Retinal pigment epithelial cell (primary cell): ENCODE data around the gene CENPV.
"Not testable (repeated sequence)": the region's sequence is repeated elsewhere in the genome, so short reads cannot be mapped to it uniquely, and the experiment has no call there.

Experiments
- DNase-seq: peaks from one replicate; pipeline ENCODE4 v3.0.0-alpha.2; 2010; ENCODE audit warnings: low read depth
- H3K4me3 ChIP-seq: 2 replicates; pipeline ENCODE4 v1.5.1; 2011; ENCODE audit warnings: mild to moderate bottlenecking, low read length, control low read depth, moderate library complexity
- TF ChIP-seq, protein P1 (sequence below): conservative IDR thresholded peaks from 2 replicates; pipeline ENCODE4 v1.5.1; 2011; ENCODE audit warnings: low read depth, low read length, control low read depth, inconsistent platforms

Gene CENPV

DNA sequence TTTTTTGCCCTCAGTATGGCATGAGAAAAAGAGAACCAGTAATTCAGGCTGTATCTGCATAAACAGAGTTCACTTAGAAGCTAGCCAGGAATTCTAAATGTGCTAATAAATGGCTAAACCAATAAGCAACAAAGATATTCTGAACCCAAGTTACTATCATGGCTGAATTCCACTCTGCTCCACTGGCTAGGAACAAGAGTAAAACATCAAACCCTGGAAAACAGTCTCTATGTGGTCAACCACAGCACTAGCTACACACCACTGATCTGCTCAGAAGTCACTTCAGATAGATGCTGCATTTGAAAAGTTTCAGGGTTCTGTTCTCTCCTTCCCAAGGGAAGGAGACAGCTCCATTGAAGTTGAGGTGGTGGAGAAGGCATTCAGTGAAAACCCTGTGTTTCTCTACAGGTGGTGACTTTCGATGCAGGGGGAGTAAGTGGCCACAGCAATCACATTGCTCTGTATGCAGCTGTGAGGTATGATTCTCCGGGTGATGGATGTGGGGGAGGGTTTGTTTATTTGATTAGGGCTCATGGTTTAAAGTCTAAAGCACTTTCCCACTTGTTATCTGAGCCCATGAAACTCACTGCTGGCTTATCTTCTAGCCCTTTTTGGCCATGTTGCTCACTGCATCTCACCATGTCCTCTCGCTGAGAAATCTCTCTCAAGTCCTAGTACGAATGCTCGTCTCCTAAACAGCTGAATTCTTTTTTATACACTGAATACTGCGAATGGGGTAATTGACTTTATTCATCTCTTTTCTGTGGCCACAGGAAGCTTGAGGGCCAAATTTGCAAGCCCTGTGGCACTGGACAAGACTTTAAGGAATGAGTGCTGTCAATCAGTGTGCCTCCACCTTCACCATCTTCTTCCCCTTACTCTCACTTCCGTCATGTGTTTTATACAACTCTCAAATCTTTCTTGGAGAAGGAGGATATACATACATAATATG lies 39.9 kb downstream of the CENPV start:
- TF ChIP-seq, protein P1, sequence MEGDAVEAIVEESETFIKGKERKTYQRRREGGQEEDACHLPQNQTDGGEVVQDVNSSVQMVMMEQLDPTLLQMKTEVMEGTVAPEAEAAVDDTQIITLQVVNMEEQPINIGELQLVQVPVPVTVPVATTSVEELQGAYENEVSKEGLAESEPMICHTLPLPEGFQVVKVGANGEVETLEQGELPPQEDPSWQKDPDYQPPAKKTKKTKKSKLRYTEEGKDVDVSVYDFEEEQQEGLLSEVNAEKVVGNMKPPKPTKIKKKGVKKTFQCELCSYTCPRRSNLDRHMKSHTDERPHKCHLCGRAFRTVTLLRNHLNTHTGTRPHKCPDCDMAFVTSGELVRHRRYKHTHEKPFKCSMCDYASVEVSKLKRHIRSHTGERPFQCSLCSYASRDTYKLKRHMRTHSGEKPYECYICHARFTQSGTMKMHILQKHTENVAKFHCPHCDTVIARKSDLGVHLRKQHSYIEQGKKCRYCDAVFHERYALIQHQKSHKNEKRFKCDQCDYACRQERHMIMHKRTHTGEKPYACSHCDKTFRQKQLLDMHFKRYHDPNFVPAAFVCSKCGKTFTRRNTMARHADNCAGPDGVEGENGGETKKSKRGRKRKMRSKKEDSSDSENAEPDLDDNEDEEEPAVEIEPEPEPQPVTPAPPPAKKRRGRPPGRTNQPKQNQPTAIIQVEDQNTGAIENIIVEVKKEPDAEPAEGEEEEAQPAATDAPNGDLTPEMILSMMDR: no peak
- no peak overlapping the region for H3K4me3 ChIP-seq
- no peak for DNase-seq

DNA sequence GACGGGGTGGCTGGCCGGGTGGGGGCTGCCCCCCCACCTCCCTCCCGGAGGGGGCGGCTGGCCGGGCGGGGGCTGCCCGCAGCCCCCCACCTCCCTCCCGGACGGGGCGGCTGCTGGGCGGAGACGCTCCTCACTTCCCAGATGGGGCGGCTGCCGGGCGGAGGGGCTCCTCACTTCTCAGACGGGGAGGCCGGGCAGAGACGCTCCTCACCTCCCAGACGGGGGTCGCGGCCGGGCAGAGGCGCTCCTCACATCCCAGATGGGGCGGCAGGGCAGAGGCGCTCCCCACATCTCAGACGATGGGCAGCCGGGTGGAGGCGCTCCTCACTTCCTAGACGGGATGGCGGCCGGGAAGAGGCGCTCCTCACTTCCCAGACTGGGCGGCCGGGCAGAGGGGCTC lies 41.2 kb downstream of the CENPV start:
- not testable (repeated sequence) for H3K4me3 ChIP-seq, DNase-seq

DNA sequence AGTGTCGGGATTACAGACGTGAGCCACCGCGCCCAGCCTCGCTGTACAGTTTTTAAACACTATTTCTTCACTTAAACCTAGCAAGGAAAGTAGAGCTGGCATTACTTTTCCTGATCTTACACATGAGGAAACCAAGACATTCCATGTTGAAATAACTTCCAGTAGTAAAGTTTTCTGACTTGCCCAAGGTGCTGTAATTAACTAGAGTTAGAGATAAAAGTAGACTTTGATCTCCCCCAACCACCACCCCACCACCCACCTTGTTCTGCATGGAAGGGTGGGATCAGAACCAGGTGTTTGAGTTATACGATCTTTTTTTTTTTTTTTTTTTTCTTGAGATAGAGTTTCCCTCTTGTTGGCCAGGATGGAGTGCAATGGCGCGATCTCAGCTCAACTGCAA lies 47.1 kb downstream of the CENPV start:
- TF ChIP-seq, protein P1: no peak
- no peak overlapping the region for H3K4me3 ChIP-seq
- no peak for DNase-seq

DNA sequence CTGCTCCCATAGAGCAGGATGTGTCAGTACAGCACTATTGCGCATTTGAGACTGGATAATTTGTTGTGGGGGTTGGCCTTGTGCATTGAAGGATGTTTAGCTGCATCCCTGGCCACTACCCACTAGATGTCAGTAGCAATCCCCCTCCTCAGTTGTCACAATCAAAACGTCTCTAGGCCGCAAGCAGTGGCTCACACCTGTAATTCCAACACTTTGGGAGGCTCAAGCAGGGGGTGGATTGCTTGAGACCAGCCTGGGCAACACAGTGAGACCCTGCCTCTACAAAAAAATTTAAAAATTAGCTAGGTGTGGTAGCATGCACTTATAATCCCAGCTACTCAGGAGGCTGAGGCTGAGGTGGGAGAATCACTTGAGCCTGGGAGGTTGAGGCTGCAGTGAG lies 48.4 kb downstream of the CENPV start:
- TF ChIP-seq, protein P1: peak; percentile 68
- no peak for DNase-seq

DNA sequence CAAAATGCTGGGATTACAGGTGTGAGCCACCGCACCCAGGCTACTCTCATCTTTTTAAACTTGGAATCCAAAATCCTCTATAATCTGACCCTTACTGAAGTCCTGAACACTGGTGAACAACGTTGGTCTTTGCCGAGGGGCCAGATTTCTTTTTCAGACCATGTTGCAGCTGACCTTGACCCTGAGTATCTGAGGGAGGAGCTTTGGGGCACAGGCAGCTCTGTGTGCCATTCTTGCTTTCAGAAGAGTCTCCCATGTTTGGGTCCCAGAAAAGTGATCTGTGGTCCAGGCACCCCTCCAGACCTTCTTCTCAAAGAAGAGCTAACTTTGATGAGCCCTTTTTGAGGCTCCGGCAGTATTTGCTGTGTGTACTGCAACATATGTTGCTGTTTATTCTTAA lies 50.4 kb downstream of the CENPV start:
- H3K4me3 ChIP-seq: no peak overlapping the region
- TF ChIP-seq, protein P1: no peak
- DNase-seq: no peak

More for the DNA sequence above, 48.4 kb downstream of the CENPV start:
- H3K4me3 ChIP-seq: no peak overlapping the region

DNA sequence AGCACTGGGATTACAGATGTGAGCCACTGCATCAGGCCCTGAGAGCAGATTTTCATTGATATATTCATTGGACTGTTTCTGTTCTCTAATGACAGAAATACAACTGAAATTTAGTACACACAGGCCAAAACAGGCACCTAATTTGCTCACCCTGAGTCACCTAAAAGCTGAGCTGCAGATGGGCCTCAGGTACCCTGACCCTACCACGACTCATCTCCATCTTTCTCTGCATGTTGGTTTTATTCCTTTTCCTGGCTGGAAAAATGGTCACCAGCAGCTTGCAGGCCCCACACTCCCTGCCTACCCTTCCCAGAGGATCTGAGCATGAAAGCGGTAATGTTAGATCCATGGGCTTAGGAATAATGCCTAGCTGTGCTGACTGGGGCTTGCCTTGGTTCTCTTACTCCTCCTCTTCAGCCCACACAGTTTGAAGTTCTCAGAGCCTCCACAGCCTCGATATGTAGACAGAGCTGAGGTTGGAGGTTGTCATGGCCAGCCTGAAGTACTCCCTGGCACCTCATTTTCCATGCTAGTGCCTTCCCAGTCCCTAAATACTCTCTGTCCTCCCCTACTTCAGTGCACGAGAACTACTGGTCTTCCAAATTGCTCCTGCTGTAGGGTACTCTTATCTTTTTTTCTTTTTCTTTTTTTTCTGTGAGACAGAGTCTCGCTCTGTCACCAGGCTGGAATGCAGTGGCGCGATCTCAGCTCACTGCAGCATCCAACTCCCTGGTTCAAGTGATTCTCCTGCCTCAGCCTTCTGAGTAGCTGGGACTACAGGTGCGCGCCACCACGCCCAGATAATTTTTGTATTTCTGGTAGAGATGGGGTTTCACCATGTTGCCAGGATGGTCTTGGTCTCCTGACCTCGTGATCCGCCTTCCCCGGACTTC lies 51.1 kb downstream of the CENPV start:
- no peak overlapping the region for H3K4me3 ChIP-seq
- DNase-seq: no peak
- TF ChIP-seq, protein P1: no peak

DNA sequence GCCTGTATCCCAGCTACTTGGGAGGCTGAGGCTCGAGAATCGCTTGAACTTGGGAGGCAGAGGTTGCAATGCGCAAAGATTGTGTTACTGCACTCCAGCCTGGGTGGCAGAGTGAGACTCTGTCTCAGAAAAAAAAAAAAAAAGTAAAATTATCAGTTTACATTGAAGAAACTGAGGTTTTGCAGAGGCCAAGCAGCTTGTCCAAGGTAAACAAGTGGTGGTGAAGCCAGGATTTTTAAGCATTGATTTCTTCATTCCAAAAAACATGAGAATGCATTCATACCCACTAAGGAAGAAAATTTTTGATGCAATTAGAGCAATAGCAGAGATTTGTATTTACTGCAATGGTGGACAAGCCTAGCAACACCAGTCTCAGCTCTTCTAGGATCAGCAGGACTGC lies 52.7 kb downstream of the CENPV start:
- DNase-seq: no peak
- no peak overlapping the region for H3K4me3 ChIP-seq
- TF ChIP-seq, protein P1: no peak
